Measurements from ENCODE around the gene ADSS1.

The ADSS1 gene

GRCh38 chr14:104773505-104774452, 49.8 kb downstream of the ADSS1 start:
- no peak for TF ChIP-seq POLR2AphosphoS5 (IDR thresholded peaks at IDR 0.05; ENCODE audit: low read depth, low read length)
- no peak for TF ChIP-seq SIN3A (IDR thresholded peaks at IDR 0.05; ENCODE audit: borderline replicate concordance, insufficient read depth, low read length)
- TF ChIP-seq, protein P1, sequence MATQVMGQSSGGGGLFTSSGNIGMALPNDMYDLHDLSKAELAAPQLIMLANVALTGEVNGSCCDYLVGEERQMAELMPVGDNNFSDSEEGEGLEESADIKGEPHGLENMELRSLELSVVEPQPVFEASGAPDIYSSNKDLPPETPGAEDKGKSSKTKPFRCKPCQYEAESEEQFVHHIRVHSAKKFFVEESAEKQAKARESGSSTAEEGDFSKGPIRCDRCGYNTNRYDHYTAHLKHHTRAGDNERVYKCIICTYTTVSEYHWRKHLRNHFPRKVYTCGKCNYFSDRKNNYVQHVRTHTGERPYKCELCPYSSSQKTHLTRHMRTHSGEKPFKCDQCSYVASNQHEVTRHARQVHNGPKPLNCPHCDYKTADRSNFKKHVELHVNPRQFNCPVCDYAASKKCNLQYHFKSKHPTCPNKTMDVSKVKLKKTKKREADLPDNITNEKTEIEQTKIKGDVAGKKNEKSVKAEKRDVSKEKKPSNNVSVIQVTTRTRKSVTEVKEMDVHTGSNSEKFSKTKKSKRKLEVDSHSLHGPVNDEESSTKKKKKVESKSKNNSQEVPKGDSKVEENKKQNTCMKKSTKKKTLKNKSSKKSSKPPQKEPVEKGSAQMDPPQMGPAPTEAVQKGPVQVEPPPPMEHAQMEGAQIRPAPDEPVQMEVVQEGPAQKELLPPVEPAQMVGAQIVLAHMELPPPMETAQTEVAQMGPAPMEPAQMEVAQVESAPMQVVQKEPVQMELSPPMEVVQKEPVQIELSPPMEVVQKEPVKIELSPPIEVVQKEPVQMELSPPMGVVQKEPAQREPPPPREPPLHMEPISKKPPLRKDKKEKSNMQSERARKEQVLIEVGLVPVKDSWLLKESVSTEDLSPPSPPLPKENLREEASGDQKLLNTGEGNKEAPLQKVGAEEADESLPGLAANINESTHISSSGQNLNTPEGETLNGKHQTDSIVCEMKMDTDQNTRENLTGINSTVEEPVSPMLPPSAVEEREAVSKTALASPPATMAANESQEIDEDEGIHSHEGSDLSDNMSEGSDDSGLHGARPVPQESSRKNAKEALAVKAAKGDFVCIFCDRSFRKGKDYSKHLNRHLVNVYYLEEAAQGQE (IDR thresholded peaks at IDR 0.05; ENCODE audit: insufficient read depth in 1 of 2, low read depth in 2 of 2, low read length in 2 of 2), result no peak
- TF ChIP-seq FOXP2 (optimal IDR thresholded peaks at IDR 0.05; ENCODE audit: borderline replicate concordance, extremely low read depth, extremely low read length, insufficient read depth), result no peak
- TF ChIP-seq TAF1 (IDR thresholded peaks at IDR 0.05; ENCODE audit: borderline replicate concordance, insufficient read depth, low read length), result no peak

- TF ChIP-seq POLR2AphosphoS5 (IDR thresholded peaks at IDR 0.05; ENCODE audit: low read depth, low read length) (no peak), TAF1 (IDR thresholded peaks at IDR 0.05; ENCODE audit: borderline replicate concordance, insufficient read depth, low read length) (no peak), SIN3A (IDR thresholded peaks at IDR 0.05; ENCODE audit: borderline replicate concordance, insufficient read depth, low read length) (no peak), FOXP2 (optimal IDR thresholded peaks at IDR 0.05; ENCODE audit: borderline replicate concordance, extremely low read depth, extremely low read length, insufficient read depth) (no peak)
- TF ChIP-seq, protein P1 (IDR thresholded peaks at IDR 0.05; ENCODE audit: insufficient read depth in 1 of 2, low read depth in 2 of 2, low read length in 2 of 2), result no peak
Observed at GRCh38 chr14:104774453-104775072, 50.5 kb downstream of the ADSS1 start.

- TF ChIP-seq SIN3A (IDR thresholded peaks at IDR 0.05; ENCODE audit: borderline replicate concordance, insufficient read depth, low read length), result no peak
- no peak for TF ChIP-seq POLR2AphosphoS5 (IDR thresholded peaks at IDR 0.05; ENCODE audit: low read depth, low read length)
- TF ChIP-seq TAF1 (IDR thresholded peaks at IDR 0.05; ENCODE audit: borderline replicate concordance, insufficient read depth, low read length), result no peak
- TF ChIP-seq FOXP2 (optimal IDR thresholded peaks at IDR 0.05; ENCODE audit: borderline replicate concordance, extremely low read depth, extremely low read length, insufficient read depth), result no peak
- TF ChIP-seq, protein P1 (IDR thresholded peaks at IDR 0.05; ENCODE audit: insufficient read depth in 1 of 2, low read depth in 2 of 2, low read length in 2 of 2), result no peak
Observed at GRCh38 chr14:104775073-104775489, 51.1 kb downstream of the ADSS1 start.

GRCh38 chr14:104776481-104776880, 52.5 kb downstream of the ADSS1 start:
- no peak for TF ChIP-seq POLR2AphosphoS5 (IDR thresholded peaks at IDR 0.05; ENCODE audit: low read depth, low read length)
- TF ChIP-seq TAF1 (IDR thresholded peaks at IDR 0.05; ENCODE audit: borderline replicate concordance, insufficient read depth, low read length), result no peak
- no peak for TF ChIP-seq FOXP2 (optimal IDR thresholded peaks at IDR 0.05; ENCODE audit: borderline replicate concordance, extremely low read depth, extremely low read length, insufficient read depth)
- TF ChIP-seq SIN3A (IDR thresholded peaks at IDR 0.05; ENCODE audit: borderline replicate concordance, insufficient read depth, low read length), result no peak
- TF ChIP-seq, protein P1 (IDR thresholded peaks at IDR 0.05; ENCODE audit: insufficient read depth in 1 of 2, low read depth in 2 of 2, low read length in 2 of 2), result no peak
